PC-3 (cell line): ENCODE results near the gene PTGIS. TPM values are rescaled to one million over a fixed set of nuclear protein-coding genes. Genes with fewer than 3 reads are reported as not detected.

ENCODE experiments used
- ATAC-seq: fragments of 200-7000 bp; cut with Tn5 transposase; 2 replicates; pipeline ENCODE4 v1.9.1; 2020; ENCODE audit warnings: mild to moderate bottlenecking, moderate library complexity
- BruUV-seq: library from RNA; stranded (reverse); fragments of 400-500 nt; replicated peaks from 2 replicates; lab custom pipeline; 2021; lab: Mats Ljungman, UMichigan
- CTCF ChIA-PET: fragments of 300-600 bp; sonication (Branson Sonifier 250); formaldehyde crosslinking; loops from one replicate; lab custom pipeline; 2022; ENCODE audit warnings: antibody characterized with exemption; lab: Charles Lee
- POLR2A ChIA-PET: fragments of 300-600 bp; sonication (Branson Sonifier 250); formaldehyde crosslinking; loops from one replicate; lab custom pipeline; 2022; ENCODE audit warnings: antibody characterized with exemption; ENCODE audit not compliant: unreplicated experiment; lab: Charles Lee
- DNase-seq: peaks from one replicate; pipeline ENCODE4 v3.0.0-alpha.2; 2015
- H2AFZ ChIP-seq: fragments of 300-600 bp; sonication (generic); 2 replicates; pipeline ENCODE4 v1.6.0; 2016; ENCODE audit warnings: antibody characterized with exemption, low read length
- H3F3A ChIP-seq: fragments of 300-600 bp; sonication (generic); one replicate; pipeline ENCODE4 v1.6.0; 2017; ENCODE audit warnings: antibody characterized with exemption, low read length, control low read depth, mild to moderate bottlenecking; ENCODE audit not compliant: unreplicated experiment
- H3K27ac ChIP-seq: fragments of 300-600 bp; sonication (generic); 2 replicates; pipeline ENCODE4 v1.5.1; 2016; ENCODE audit warnings: mild to moderate bottlenecking, low read length
- H3K27me3 ChIP-seq: fragments of 300-600 bp; sonication (generic); 2 replicates; pipeline ENCODE4 v1.6.1; 2016; ENCODE audit warnings: low read length, mixed read lengths
- H3K36me3 ChIP-seq: fragments of 300-600 bp; sonication (generic); 2 replicates; pipeline ENCODE4 v1.6.1; 2016; ENCODE audit warnings: low read depth, mixed run types, low read length, mixed read lengths
- H3K4me1 ChIP-seq: fragments of 300-600 bp; sonication (generic); 2 replicates; pipeline ENCODE4 v1.5.1; 2016; ENCODE audit warnings: low read length; ENCODE audit not compliant: insufficient read depth
- H3K4me2 ChIP-seq: fragments of 300-600 bp; sonication (generic); 2 replicates; pipeline ENCODE4 v1.6.0; 2016; ENCODE audit warnings: low read length
- H3K4me3 ChIP-seq: fragments of 300-600 bp; sonication (generic); 2 replicates; pipeline ENCODE4 v1.5.1; 2016; ENCODE audit warnings: mild to moderate bottlenecking, low read length, mixed read lengths
- H3K79me2 ChIP-seq: fragments of 300-600 bp; sonication (generic); 2 replicates; pipeline ENCODE4 v1.6.1; 2017; ENCODE audit warnings: low read length, mixed read lengths
- H3K9ac ChIP-seq: fragments of 300-600 bp; sonication (generic); 2 replicates; pipeline ENCODE4 v1.6.0; 2016; ENCODE audit warnings: mild to moderate bottlenecking, low read length
- H3K9me2 ChIP-seq: fragments of 300-600 bp; sonication (generic); replicated peaks from 2 replicates; pipeline ENCODE4 v1.6.1; 2016; ENCODE audit warnings: mixed run types, low read length, mixed read lengths
- H3K9me3 ChIP-seq: fragments of 300-600 bp; sonication (generic); 2 replicates; pipeline ENCODE4 v1.6.1; 2016; ENCODE audit warnings: low read length, mixed read lengths
- H4K20me1 ChIP-seq: fragments of 300-600 bp; sonication (generic); 2 replicates; pipeline ENCODE4 v1.6.1; 2016; ENCODE audit warnings: low read length, mixed read lengths
- CTCF ChIP-seq: fragments of 300-600 bp; sonication (generic); conservative IDR thresholded peaks from 2 replicates; pipeline ENCODE4 v1.5.1; 2017; ENCODE audit warnings: antibody characterized with exemption, low read depth, mild to moderate bottlenecking, low read length
- EZH2 ChIP-seq: fragments of 300-600 bp; sonication (generic); IDR thresholded peaks from one replicate; pipeline ENCODE4 v1.6.1; 2017; ENCODE audit warnings: antibody characterized with exemption, mild to moderate bottlenecking, low read length; ENCODE audit not compliant: unreplicated experiment
- EZH2phosphoT487 ChIP-seq: fragments of 300-600 bp; sonication (generic); IDR thresholded peaks from 2 replicates; pipeline ENCODE4 v1.6.1; 2018; ENCODE audit warnings: mild to moderate bottlenecking, antibody characterized with exemption, low read length, borderline replicate concordance
- intact Hi-C: fragments of 100-400 bp; cut with micrococcal nuclease; formaldehyde crosslinking; loops from 2 replicates; pipeline ENCODE4 v1.9.0; 2023
- total RNA-seq: library from RNA; depleted of rRNA; stranded (reverse); fragments of >200 nt; gene quantifications from 2 replicates; pipeline ENCODE4 v1.2.3, GENCODE V29; 2014

PTGIS gene
- total RNA-seq, 1 experiment from 2014 or later: 0.18 TPM

- ChIA-PET CTCF (no interaction called here), POLR2A (no interaction called here)
- Histone ChIP-seq H3K9me3 (no peaks in the 10 kb centered on the region), H3K79me2 (no peaks in the 10 kb centered on the region), H3K36me3 (no peaks in the 10 kb centered on the region), H3K9me2 (no peaks in the 10 kb centered on the region), H2AFZ (no peak overlapping the region), H3K27me3 (peaks cover 41% of the 10 kb centered on the region), H4K20me1 (no peaks in the 10 kb centered on the region), H3K27ac (no peak overlapping the region), H3K4me3 (no peak overlapping the region), H3K9ac (no peak overlapping the region), H3K4me2 (no peak overlapping the region), H3F3A (no peaks in the 10 kb centered on the region), H3K4me1 (no peaks in the 10 kb centered on the region)
- no peak for ATAC-seq
- BruUV-seq: no TSS peak
- no peak for TF ChIP-seq EZH2
- TF ChIP-seq CTCF: no peak
- no peak for TF ChIP-seq EZH2phosphoT487
- intact Hi-C loops: no loop called here
- DNase-seq: no peak
Observed at GRCh38 chr20:49496043-49496442, 71.9 kb downstream of the PTGIS start.

DNA sequence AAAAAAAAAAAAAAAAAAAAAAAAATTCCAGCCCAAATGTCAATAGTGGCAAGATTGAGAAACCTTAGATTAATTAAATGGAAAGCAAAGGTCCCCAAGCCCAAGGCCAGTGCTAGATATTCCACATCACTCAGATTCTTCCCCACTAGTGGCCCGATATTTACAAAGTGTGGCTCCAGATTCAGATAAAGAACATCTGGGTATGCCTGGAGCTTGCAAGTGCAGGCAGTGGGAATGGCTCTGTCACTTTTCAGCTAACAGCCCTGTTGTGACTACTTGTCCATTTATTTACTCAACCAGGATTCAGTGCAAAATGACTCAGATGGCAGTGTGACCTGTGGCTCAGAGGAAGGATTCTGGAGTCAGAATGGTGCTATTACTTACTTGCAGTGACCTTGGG, 77.2 kb downstream of the PTGIS start:
- BruUV-seq: no TSS peak
- ChIA-PET CTCF (no interaction called here), POLR2A (no interaction called here)
- Histone ChIP-seq H3K36me3 (no peaks in the 10 kb centered on the region), H2AFZ (no peak overlapping the region), H3K27me3 (peaks cover 38% of the 10 kb centered on the region), H3K79me2 (no peaks in the 10 kb centered on the region), H3K4me2 (no peak overlapping the region), H3K9me2 (no peaks in the 10 kb centered on the region), H3K9ac (no peak overlapping the region), H3K4me3 (no peak overlapping the region), H4K20me1 (no peaks in the 10 kb centered on the region), H3K27ac (no peak overlapping the region), H3F3A (no peaks in the 10 kb centered on the region), H3K9me3 (no peaks in the 10 kb centered on the region), H3K4me1 (peaks cover 5% of the 10 kb centered on the region; the same call in 1 of the 2 replicates)
- TF ChIP-seq CTCF: no peak
- TF ChIP-seq EZH2phosphoT487: no peak
- intact Hi-C loops: no loop called here
- DNase-seq: peak; percentile 52
- ATAC-seq: peak; percentile 78

DNA sequence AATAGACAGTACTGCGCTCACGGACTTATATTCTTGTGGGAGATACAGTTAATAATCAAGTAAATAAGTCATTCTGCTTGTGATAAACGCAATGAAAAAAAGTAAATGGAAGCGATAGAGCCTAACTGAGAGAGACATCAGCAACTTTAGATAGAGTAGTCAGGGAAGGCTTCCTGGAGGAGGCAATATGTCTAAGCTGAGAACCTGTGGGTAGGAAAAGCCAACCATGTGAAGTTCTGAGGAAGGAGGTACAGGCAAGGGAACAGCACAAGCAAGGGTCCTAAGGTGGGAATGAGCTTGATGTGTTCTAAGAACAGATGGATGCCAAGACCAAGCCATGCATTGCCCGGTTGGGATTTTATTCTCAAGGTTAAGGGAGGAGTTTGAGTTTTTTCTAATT, 78.2 kb downstream of the PTGIS start:
- Histone ChIP-seq H3K36me3 (no peaks in the 10 kb centered on the region), H4K20me1 (no peaks in the 10 kb centered on the region), H3K9me2 (no peaks in the 10 kb centered on the region), H3K4me2 (no peak overlapping the region), H3K9me3 (no peaks in the 10 kb centered on the region), H3K4me3 (no peak overlapping the region), H2AFZ (no peak overlapping the region), H3K9ac (no peak overlapping the region), H3K79me2 (no peaks in the 10 kb centered on the region), H3F3A (no peaks in the 10 kb centered on the region), H3K27me3 (peaks cover 30% of the 10 kb centered on the region), H3K27ac (no peak overlapping the region), H3K4me1 (peaks cover 5% of the 10 kb centered on the region; the same call in 1 of the 2 replicates)
- no peak for ATAC-seq
- intact Hi-C loops: no loop called here
- no peak for DNase-seq
- ChIA-PET CTCF (no interaction called here), POLR2A (no interaction called here)
- no peak for TF ChIP-seq EZH2phosphoT487
- no peak for TF ChIP-seq CTCF
- TF ChIP-seq EZH2: no peak
- no TSS peak for BruUV-seq
